K562 (cell line): ENCODE data around the gene ITPR2. TPM values are rescaled to one million over a fixed set of nuclear protein-coding genes. Genes with fewer than 3 reads are reported as not detected.

Experiments
- ATAC-seq: fragments of 200-7000 bp; cut with Tn5 transposase; 3 replicates; pipeline ENCODE4 v1.9.1; 2020; ENCODE audit warnings: moderate library complexity
- BruUV-seq: library from RNA; stranded (reverse); fragments of 400-500 nt; replicated peaks from 2 replicates; lab custom pipeline; 2021; lab: Mats Ljungman, UMichigan
- CTCF ChIA-PET: fragments of 300-600 bp; formaldehyde crosslinking; extraction: SDS; loops from one replicate; lab custom pipeline; 2021; ENCODE audit warnings: low intra/inter-chr PET ratio; lab: Yijun Ruan, JAX
- POLR2A ChIA-PET: fragments of 300-600, 350-650 bp; sonication (Branson Sonifier 250); formaldehyde crosslinking; extraction: SDS; loops from one replicate; lab custom pipeline; 2021; ENCODE audit warnings: antibody characterized with exemption, inconsistent platforms; lab: Yijun Ruan, JAX
- DNase-seq, 4 experiments: peaks; one replicate each; pipeline versions ENCODE4 v3.0.0 to v3.0.0-alpha.2; 2011 to 2018; ENCODE audit warnings: low spot score in 3 of 4, mixed read lengths in 3 of 4; ENCODE audit errors: extremely low read depth in 1 of 4
- FAIRE-seq: peaks from 2 replicates; lab custom pipeline; 2011; peaks lifted over from hg19 to GRCh38; lab: Jason Lieb, UNC
- H2AFZ ChIP-seq: 2 replicates; pipeline ENCODE4 v1.6.0; 2011; ENCODE audit warnings: low read depth, low read length, control low read depth, inconsistent platforms
- H3K27ac ChIP-seq: fragments of 200-600 bp; 3 replicates; pipeline ENCODE4 v1.8.0; 2011; ENCODE audit warnings: low read depth, mild to moderate bottlenecking, control low read depth, inconsistent platforms, low read length, moderate library complexity, mixed read lengths; ENCODE audit errors: extremely low read depth
- H3K27me3 ChIP-seq, 2 experiments: fragments of 300-600 bp in 1 of 2; 2 replicates in 1 of 2; 3 replicates in 1 of 2; pipeline versions ENCODE4 v1.6.0 to v1.8.0; 2011; ENCODE audit warnings: inconsistent platforms in 2 of 2, low read length in 2 of 2, mild to moderate bottlenecking in 1 of 2, mixed read lengths in 1 of 2, moderate library complexity in 1 of 2; ENCODE audit not compliant: control insufficient read depth in 2 of 2, insufficient read depth in 2 of 2
- H3K36me3 ChIP-seq: fragments of 300-600 bp; 3 replicates; pipeline ENCODE4 v1.8.0; 2011; ENCODE audit warnings: mild to moderate bottlenecking, low read length, inconsistent platforms; ENCODE audit not compliant: control insufficient read depth, insufficient read depth
- H3K4me1 ChIP-seq, 2 experiments: fragments of 200-600 bp in 1 of 2; replicated peaks in 1 of 2; 2 replicates in 1 of 2; 3 replicates in 1 of 2; pipeline versions ENCODE4 v1.5.1 to v1.8.0; 2011; ENCODE audit warnings: inconsistent platforms in 2 of 2, low read length in 2 of 2, mild to moderate bottlenecking in 1 of 2, mixed read lengths in 1 of 2, moderate library complexity in 1 of 2; ENCODE audit not compliant: control insufficient read depth in 2 of 2, insufficient read depth in 2 of 2
- H3K4me2 ChIP-seq: 2 replicates; pipeline ENCODE4 v1.6.1; 2011; ENCODE audit warnings: low read length, control low read depth, inconsistent platforms, mixed read lengths; ENCODE audit not compliant: insufficient read depth
- H3K4me3 ChIP-seq: fragments of 200-600 bp; sonication (generic), shearing (Covaris generic); 2 replicates; pipeline ENCODE4 v1.5.1; 2016; ENCODE audit warnings: control low read depth, inconsistent platforms
- H3K79me2 ChIP-seq: fragments of 200-600 bp; 3 replicates; pipeline ENCODE4 v1.8.0; 2011; ENCODE audit warnings: low read length, inconsistent platforms; ENCODE audit not compliant: control insufficient read depth, insufficient read depth
- H3K9ac ChIP-seq, 2 experiments: 2 replicates each; pipeline versions ENCODE4 v1.6.0 to v1.6.1; 2011; ENCODE audit warnings: low read depth in 2 of 2, low read length in 2 of 2, control low read depth in 1 of 2, inconsistent platforms in 1 of 2, mild to moderate bottlenecking in 1 of 2, mixed read lengths in 1 of 2; ENCODE audit not compliant: insufficient read depth in 1 of 2
- H3K9me1 ChIP-seq: one replicate; pipeline ENCODE4 v1.6.0; 2011; ENCODE audit warnings: inconsistent platforms, mild to moderate bottlenecking, low read length, moderate library complexity; ENCODE audit not compliant: control insufficient read depth, insufficient read depth
- H3K9me3 ChIP-seq: replicated peaks from 2 replicates; pipeline ENCODE4 v1.5.1; 2011; ENCODE audit warnings: low read depth, low read length, inconsistent platforms; ENCODE audit not compliant: control insufficient read depth, insufficient read depth
- H4K20me1 ChIP-seq: replicated peaks from 2 replicates; pipeline ENCODE4 v1.6.1; 2011; ENCODE audit warnings: low read length, inconsistent platforms, mixed read lengths; ENCODE audit not compliant: control insufficient read depth, insufficient read depth
- BRCA1 ChIP-seq, 2 experiments: fragments of 450-650 bp in 1 of 2; sonication (generic) in 1 of 2; formaldehyde crosslinking in 1 of 2; IDR thresholded peaks; 2 replicates each; pipeline versions ENCODE4 v1.5.0 to v1.6.1; 2017 to 2020; ENCODE audit warnings: mild to moderate bottlenecking in 1 of 2, missing genetic modification reagents in 1 of 2
- CHCHD3 ChIP-seq: fragments of 250-450 bp; sonication (Bioruptor Pico); IDR thresholded peaks from 2 replicates; pipeline ENCODE4 v2.1.2; 2022; ENCODE audit warnings: mild to moderate bottlenecking
- MAFF ChIP-seq: IDR thresholded peaks from 2 replicates; pipeline ENCODE4 v1.6.1; 2012; ENCODE audit warnings: low read length, improper control_type of control experiment
- NFATC3 ChIP-seq: fragments of 450-650 bp; IDR thresholded peaks from 2 replicates; pipeline ENCODE4 v1.6.1; 2017; ENCODE audit warnings: mild to moderate bottlenecking
- SLC30A9 ChIP-seq: fragments of 250-450 bp; sonication (Bioruptor Pico); IDR thresholded peaks from 2 replicates; pipeline ENCODE4 v1.8.0; 2022; ENCODE audit warnings: mild to moderate bottlenecking, moderate library complexity
- SPI1 ChIP-seq: IDR thresholded peaks from 2 replicates; pipeline ENCODE4 v1.6.1; 2011; ENCODE audit warnings: low read depth, low read length, control low read depth, borderline replicate concordance
- SREBF2 ChIP-seq: sonication (generic); formaldehyde crosslinking; IDR thresholded peaks from 2 replicates; pipeline ENCODE4 v1.4.0; 2020; ENCODE audit warnings: mild to moderate bottlenecking, missing genetic modification reagents
- U2AF2 ChIP-seq: fragments of 200-400 bp; formaldehyde crosslinking; optimal IDR thresholded peaks from 2 replicates; pipeline ENCODE3; 2017; ENCODE audit warnings: low read depth, mild to moderate bottlenecking, low read length
- ZNF224 ChIP-seq: sonication (generic); formaldehyde crosslinking; IDR thresholded peaks from 2 replicates; pipeline ENCODE4 v1.8.0; 2022; ENCODE audit warnings: mild to moderate bottlenecking, missing genetic modification reagents
- WGBS: fragments of 100-300 bp; shearing (Covaris generic); methylation state at CpG from one replicate; pipeline ENCODE4 v1.1.6; 2016; ENCODE audit warnings: low coverage, mixed read lengths; ENCODE audit not compliant: insufficient coverage; ENCODE audit errors: missing lambda C conversion rate; 5-methylcytosine and 5-hydroxymethylcytosine counted together
- in situ Hi-C: fragments of 300-500 bp; cut with MboI; formaldehyde crosslinking; loops from 4 replicates; pipeline ENCODE4 v1.15.0; 2018; ENCODE audit warnings: inconsistent platforms, mixed read lengths
- intact Hi-C: fragments of 100-400 bp; cut with micrococcal nuclease; formaldehyde crosslinking; loops from 2 replicates; pipeline ENCODE4 v1.14.2; 2022
- polyA plus RNA-seq, 8 experiments: library from polyadenylated mRNA; depleted of rRNA in 4 of 8; stranded (reverse) in 5 of 8; unstranded in 3 of 8; fragments of >200 nt; fragmentation: Nextera tagmentation in 2 of 8; fragmentation: Illumina TruSeq in 1 of 8; extraction: Ambion mirVana in 2 of 8; extraction: Trizol in 1 of 8; gene quantifications; 2 replicates each; pipeline versions ENCODE4 v1.2.1 to v1.2.3, GENCODE V29; 2011 to 2014; ENCODE audit warnings: inconsistent platforms in 1 of 8, missing spikeins in 1 of 8
- total RNA-seq, 7 experiments: library from RNA; depleted of rRNA in 6 of 7; stranded (reverse); fragments of >200 nt in 6 of 7; fragmentation: Illumina TruSeq in 2 of 7; extraction: Trizol in 2 of 7; gene quantifications; 2 replicates each; pipeline versions ENCODE4 v1.2.1 to v1.2.3, GENCODE V29; 2011 to 2021; ENCODE audit warnings: low replicate concordance in 1 of 7

The ITPR2 gene
- total and polyA plus RNA-seq, 9 of the 15 experiments (the other 6 are each of a cell fraction or from before 2014, with no cell fraction given), result 0.21 to 3.3 (median 0.95) TPM

DNA sequence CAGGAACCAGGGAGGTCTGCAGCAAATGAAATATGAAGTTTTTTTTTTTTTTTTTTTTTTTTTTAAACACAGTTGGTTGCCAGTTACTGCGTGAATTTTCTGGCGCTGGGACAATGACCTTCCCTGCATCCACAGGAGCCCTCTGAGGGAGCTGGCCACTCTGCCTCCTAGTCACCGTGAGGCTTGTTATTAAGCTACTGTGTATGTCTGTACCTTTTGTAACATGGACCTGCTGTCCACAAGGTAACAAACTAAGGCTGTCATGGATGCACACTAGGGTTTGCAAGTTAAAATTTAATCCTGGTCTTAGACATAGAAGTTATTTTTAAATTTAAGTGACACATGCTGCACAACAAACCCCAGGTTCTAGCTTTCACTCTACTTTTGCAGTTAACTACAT, 426.6 kb downstream of the ITPR2 start:
- no TSS peak for BruUV-seq
- intact Hi-C loops (no loop called here), in situ Hi-C loops (no loop called here)
- H2AFZ ChIP-seq, result no peak overlapping the region
- ChIA-PET POLR2A (no interaction called here), CTCF (no interaction called here)
- H3K9me3 ChIP-seq, result no peaks in the 10 kb centered on the region
- 7% methylated on average over 3 of the region's 3 CpGs for WGBS
- H3K4me1 ChIP-seq, result no peaks in the 10 kb centered on the region
- TF ChIP-seq BRCA1 (IDR thresholded peaks at IDR 0.05) (no peak), BRCA1 (CRISPR knock-in tag; IDR thresholded peaks at IDR 0.05) (no peak), SLC30A9 (no peak), SREBF2 (no peak), CHCHD3 (CRISPR knock-in tag) (no peak), ZNF224 (CRISPR knock-in tag) (no peak), SPI1 (no peak), U2AF2 (no peak), NFATC3 (no peak), MAFF (no peak)
- DNase-seq (no peak), FAIRE-seq (no peak), ATAC-seq (no peak)
- no peaks in the 10 kb centered on the region for H3K79me2 ChIP-seq
- H3K9ac ChIP-seq, result no peak overlapping the region
- H3K27me3 ChIP-seq, result peaks cover 0 to 4% of the 10 kb centered on the region in 2 experiments; a peak in 2 of 5 replicates
- no peaks in the 10 kb centered on the region for H3K9me1 ChIP-seq
- H3K4me3 ChIP-seq, result no peak overlapping the region
- H3K27ac ChIP-seq, result no peak overlapping the region
- H3K4me2 ChIP-seq, result no peak overlapping the region
- no peaks in the 10 kb centered on the region for H4K20me1 ChIP-seq
- no peaks in the 10 kb centered on the region for H3K36me3 ChIP-seq
